Duodenal mucosa (tissue), 2 donors: ENCODE data around the gene CTDSP2.
"Not testable (repeated sequence)": the region's sequence is repeated elsewhere in the genome, so short reads cannot be mapped to it uniquely, and the experiment has no call there.

Experiments used
- H3K27ac ChIP-seq: one replicate; pipeline ENCODE4 v1.7.0; 2013; ENCODE audit warnings: low read depth, low read length
- H3K27me3 ChIP-seq, 2 donors: one replicate each; pipeline ENCODE4 v1.7.0; 2013; ENCODE audit warnings: low read length in 2 of 2, control low read depth in 1 of 2; ENCODE audit not compliant: insufficient read depth in 2 of 2, control insufficient read depth in 1 of 2
- H3K36me3 ChIP-seq, 2 donors: one replicate each; pipeline ENCODE4 v1.7.0; 2013; ENCODE audit warnings: low read length in 2 of 2, control low read depth in 1 of 2; ENCODE audit not compliant: insufficient read depth in 2 of 2, control insufficient read depth in 1 of 2
- H3K4me1 ChIP-seq, 2 donors: one replicate each; pipeline ENCODE4 v1.7.0; 2013; ENCODE audit warnings: low read length in 2 of 2, control low read depth in 1 of 2; ENCODE audit not compliant: insufficient read depth in 2 of 2, control insufficient read depth in 1 of 2
- H3K4me3 ChIP-seq, 2 donors: one replicate each; pipeline ENCODE4 v1.7.0; 2013; ENCODE audit warnings: low read length in 2 of 2, low read depth in 1 of 2
- H3K9ac ChIP-seq, 2 donors: one replicate each; pipeline ENCODE4 v1.7.0; 2013; ENCODE audit warnings: low read length in 2 of 2, low read depth in 1 of 2
- H3K9me3 ChIP-seq, 2 donors: one replicate each; pipeline ENCODE4 v1.7.0; 2013; ENCODE audit warnings: low read length in 2 of 2, control low read depth in 1 of 2; ENCODE audit not compliant: control insufficient read depth in 1 of 2

CTDSP2 gene

GRCh38 chr12:57775044-57775443 lies 71.5 kb downstream of the CTDSP2 start:
- H3K27ac ChIP-seq, result no peak overlapping the region
- H3K9me3 ChIP-seq, result no peaks in the 10 kb centered on the region
- peaks cover 12 to 17% of the 10 kb centered on the region in 2 donors for H3K4me1 ChIP-seq
- no peaks in the 10 kb centered on the region for H3K27me3 ChIP-seq
- H3K4me3 ChIP-seq, result no peak overlapping the region
- no peak overlapping the region for H3K9ac ChIP-seq
- peaks cover 0 to 5% of the 10 kb centered on the region in 2 donors for H3K36me3 ChIP-seq

DNA sequence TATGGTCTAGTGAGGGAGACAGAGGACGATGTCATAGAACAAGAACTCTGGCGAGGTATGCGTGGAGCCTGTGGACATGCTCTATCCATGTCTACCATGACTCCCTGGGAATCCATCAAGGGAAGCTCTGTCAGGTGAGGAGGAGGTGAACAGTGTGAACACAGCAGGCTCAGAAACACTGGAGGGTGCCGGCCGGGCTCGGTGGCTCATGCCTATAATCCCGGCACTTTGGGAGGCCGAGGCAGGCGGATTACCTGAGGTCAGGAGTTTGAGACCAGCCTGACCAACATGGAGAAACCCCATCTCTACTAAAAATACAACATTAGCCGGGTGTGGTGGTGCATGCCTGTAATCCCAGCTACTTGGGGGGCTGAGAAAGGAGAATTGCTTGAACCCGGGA lies 71.9 kb downstream of the CTDSP2 start:
- H3K36me3 ChIP-seq, H3K9ac ChIP-seq, H3K9me3 ChIP-seq, H3K27ac ChIP-seq, H3K4me3 ChIP-seq, H3K27me3 ChIP-seq: not testable (repeated sequence)
- peaks cover 12 to 17% of the 10 kb centered on the region in 2 donors for H3K4me1 ChIP-seq

GRCh38 chr12:57772429-57773322 lies 73.9 kb downstream of the CTDSP2 start, which contains the start of gene EEF1AKMT3:
EEF1AKMT3 (plus strand) TSS chr12:57772614; CDS start chr12:57772725, 111 bp downstream.
- Histone ChIP-seq H3K27me3 (no peaks in the 10 kb centered on the region), H3K4me1 (peaks cover 12 to 17% of the 10 kb centered on the region in 2 donors), H3K27ac (peak within 1 kb of the TSS; percentile 96), H3K4me3 (peak within 1 kb of the TSS; percentile 94 to 97), H3K9me3 (no peaks in the 10 kb centered on the region), H3K36me3 (peaks cover 5 to 19% of the 10 kb centered on the region in 2 donors), H3K9ac (peak within 1 kb of the TSS; percentile 84 to 98)

DNA sequence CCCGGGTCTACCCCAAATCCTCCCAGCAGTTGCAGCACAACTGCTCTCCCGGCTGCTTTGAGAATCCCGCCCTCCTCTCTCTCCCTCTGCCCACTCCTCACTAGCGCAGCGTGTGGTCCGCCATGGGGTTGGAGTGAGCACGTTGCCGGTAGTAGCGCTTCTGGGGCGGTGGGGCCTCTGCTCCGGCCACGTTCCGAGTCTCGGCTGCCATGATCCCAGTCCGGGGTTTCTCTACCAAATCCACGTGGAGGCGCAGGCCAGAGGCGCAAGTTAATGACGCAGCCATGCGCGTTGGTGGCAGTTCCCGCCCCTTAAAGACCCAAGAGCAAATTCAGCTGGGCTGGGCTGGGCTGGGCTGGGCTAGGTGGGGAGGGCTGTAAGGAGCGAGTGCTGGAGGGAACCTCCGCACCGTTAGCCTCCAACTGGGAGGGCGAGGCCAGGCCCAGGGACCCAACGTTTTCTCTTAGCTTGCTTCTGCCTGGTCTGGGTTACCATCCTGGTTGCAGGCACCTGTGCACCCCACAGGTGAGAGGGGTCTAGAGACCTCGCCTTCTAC lies 74.6 kb downstream of the CTDSP2 start, which contains the start of gene METTL1:
METTL1 (minus strand) TSS at position 233 of the 556 bp plus-strand sequence; CDS start at position 211, 22 bp downstream.
- no peaks in the 10 kb centered on the region for H3K9me3 ChIP-seq
- H3K27ac ChIP-seq, result peak within 1 kb of the TSS; percentile 96
- peak within 1 kb of the TSS; percentile 84 to 98 for H3K9ac ChIP-seq
- peaks cover 14 to 19% of the 10 kb centered on the region in 2 donors for H3K4me1 ChIP-seq
- H3K4me3 ChIP-seq, result peak within 1 kb of the TSS; percentile 94 to 97
- H3K27me3 ChIP-seq, result peaks cover 4 to 5% of the 10 kb centered on the region in 2 donors
- H3K36me3 ChIP-seq, result peaks cover 5 to 19% of the 10 kb centered on the region in 2 donors

DNA sequence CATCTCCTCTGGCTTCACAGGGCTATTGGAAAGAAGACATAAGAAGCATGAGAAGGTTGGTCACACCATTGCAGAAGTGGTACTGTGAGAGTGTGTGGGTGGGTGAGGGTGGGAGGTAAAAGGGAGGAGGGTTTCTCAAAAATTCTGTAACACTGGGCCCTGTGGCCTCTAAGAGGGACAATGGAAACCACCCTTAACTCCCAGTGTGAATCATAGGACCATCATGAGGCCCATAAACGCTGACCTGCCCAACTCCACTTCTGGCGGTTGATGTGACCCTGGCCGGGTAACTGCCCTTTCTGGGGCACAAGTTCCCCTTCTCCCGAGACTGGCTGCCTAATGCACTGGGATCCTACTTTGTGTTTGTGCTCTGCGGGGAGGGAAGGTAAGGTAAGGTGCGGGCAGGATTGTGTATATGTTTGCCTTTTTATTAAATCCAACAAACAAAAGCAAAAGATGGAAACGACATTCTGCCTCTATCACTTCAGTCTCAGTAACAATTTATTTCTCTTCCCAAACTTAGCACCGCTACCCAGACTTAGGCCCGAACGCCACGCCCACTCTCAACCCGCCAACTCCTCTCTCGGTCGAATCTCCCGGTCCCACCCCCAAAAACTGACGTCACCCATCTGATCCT lies 75.2 kb downstream of the CTDSP2 start:
- Histone ChIP-seq H3K9me3 (no peaks in the 10 kb centered on the region), H3K4me3 (peak overlapping the region; percentile 94 to 97), H3K27ac (peak overlapping the region; percentile 96), H3K27me3 (peaks cover 8 to 10% of the 10 kb centered on the region in 2 donors), H3K36me3 (peaks cover 5 to 19% of the 10 kb centered on the region in 2 donors), H3K4me1 (peaks cover 20 to 25% of the 10 kb centered on the region in 2 donors), H3K9ac (peak overlapping the region; percentile 84 to 85)

- H3K27me3 ChIP-seq, result peaks cover 14 to 15% of the 10 kb centered on the region in 2 donors
- no peak overlapping the region for H3K27ac ChIP-seq
- no peaks in the 10 kb centered on the region for H3K9me3 ChIP-seq
- no peak overlapping the region for H3K9ac ChIP-seq
- H3K4me3 ChIP-seq, result peak overlapping the region in 1 of 2 donors; percentile 97
- peaks cover 26 to 31% of the 10 kb centered on the region in 2 donors for H3K4me1 ChIP-seq
- H3K36me3 ChIP-seq, result peaks cover 5 to 19% of the 10 kb centered on the region in 2 donors
Observed at GRCh38 chr12:57770734-57771133, 75.8 kb downstream of the CTDSP2 start.
